SH-SY5Y (cell line): ENCODE results near the gene TP53BP1.
A peak's percentile ranks its signal among the peaks of the same experiment; 100 is the strongest.

Source experiments
- GATA2 ChIP-seq: IDR thresholded peaks from 2 replicates; pipeline ENCODE4 v1.6.1; 2011; ENCODE audit warnings: mild to moderate bottlenecking, low read depth, low read length
- GATA3 ChIP-seq: IDR thresholded peaks from 2 replicates; pipeline ENCODE4 v1.6.1; 2011; ENCODE audit warnings: low read depth, mild to moderate bottlenecking, low read length, moderate library complexity

TP53BP1 gene

GRCh38 chr15:43526261-43526930, 33.4 kb upstream of the TP53BP1 start:
- TF ChIP-seq GATA3 = no peak
- no peak for TF ChIP-seq GATA2

DNA sequence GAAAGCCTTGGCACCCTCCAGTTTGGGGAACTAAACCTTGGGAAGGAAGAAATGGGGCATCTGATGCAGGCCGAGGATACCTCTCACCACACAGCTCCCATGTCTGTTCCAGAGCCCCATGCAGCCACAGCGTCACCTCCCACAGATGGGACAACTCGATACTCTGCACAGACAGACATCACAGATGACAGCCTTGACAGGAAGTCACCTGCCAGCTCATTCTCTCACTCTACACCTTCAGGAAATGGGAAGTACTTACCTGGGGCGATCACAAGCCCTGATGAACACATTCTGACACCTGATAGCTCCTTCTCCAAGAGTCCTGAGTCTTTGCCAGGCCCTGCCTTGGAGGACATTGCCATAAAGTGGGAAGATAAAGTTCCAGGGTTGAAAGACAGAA, 32.2 kb upstream of the TP53BP1 start:
- no peak for TF ChIP-seq GATA2
- TF ChIP-seq GATA3 = no peak

GRCh38 chr15:43524254-43524845, 31.4 kb upstream of the TP53BP1 start:
- TF ChIP-seq GATA2 (no peak), GATA3 (no peak)

GRCh38 chr15:43523646-43524045, 30.7 kb upstream of the TP53BP1 start:
- TF ChIP-seq GATA3 (no peak), GATA2 (no peak)

GRCh38 chr15:43522247-43522646, 29.3 kb upstream of the TP53BP1 start:
- no peak for TF ChIP-seq GATA3
- TF ChIP-seq GATA2 = no peak

- TF ChIP-seq GATA2 = no peak
- no peak for TF ChIP-seq GATA3
Observed at GRCh38 chr15:43521419-43521818, 28.5 kb upstream of the TP53BP1 start.

- TF ChIP-seq GATA2 = no peak
Observed at GRCh38 chr15:43520138-43520537, 27.2 kb upstream of the TP53BP1 start.

- no peak for TF ChIP-seq GATA3
- TF ChIP-seq GATA2 = no peak
Observed at GRCh38 chr15:43519196-43519595, 26.2 kb upstream of the TP53BP1 start.

- TF ChIP-seq GATA2 (no peak), GATA3 (no peak)
Observed at GRCh38 chr15:43518197-43518761, 25.3 kb upstream of the TP53BP1 start.

GRCh38 chr15:43517354-43518196, 24.6 kb upstream of the TP53BP1 start, which contains the start of gene MAP1A:
Gene MAP1A (plus strand): TSS chr15:43517608. CDS start chr15:43521474, 3,866 bp downstream.
- TF ChIP-seq GATA3 = no peak
- peak; percentile 65 for TF ChIP-seq GATA2

DNA sequence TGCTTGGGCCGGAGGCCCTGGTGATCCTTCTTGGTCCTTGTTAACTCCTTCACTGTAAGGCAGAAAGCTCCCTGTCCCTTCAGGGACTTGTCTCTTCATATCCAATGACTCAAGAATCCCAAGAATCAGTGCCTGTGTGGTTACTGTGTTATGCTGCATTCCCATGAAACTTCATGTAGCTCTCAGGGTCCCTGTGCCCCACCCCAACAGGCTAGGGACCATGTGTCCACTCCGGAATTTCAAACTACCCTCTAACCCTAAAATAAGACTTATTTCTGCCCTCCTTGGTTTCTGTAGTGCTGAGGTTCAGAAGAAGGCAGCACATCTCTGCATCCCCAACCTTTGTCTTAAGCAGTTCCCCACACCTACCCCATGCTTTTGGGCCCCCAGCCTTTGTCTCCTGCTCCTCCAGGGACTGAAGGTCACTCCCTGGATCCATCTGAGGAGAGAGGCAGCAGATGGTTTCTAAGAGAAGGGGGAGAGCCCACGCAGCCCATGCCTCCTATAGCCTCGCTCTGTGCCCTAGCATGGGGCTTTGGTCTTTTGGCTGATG, 23.9 kb upstream of the TP53BP1 start:
- TF ChIP-seq GATA3 (no peak), GATA2 (no peak)

DNA sequence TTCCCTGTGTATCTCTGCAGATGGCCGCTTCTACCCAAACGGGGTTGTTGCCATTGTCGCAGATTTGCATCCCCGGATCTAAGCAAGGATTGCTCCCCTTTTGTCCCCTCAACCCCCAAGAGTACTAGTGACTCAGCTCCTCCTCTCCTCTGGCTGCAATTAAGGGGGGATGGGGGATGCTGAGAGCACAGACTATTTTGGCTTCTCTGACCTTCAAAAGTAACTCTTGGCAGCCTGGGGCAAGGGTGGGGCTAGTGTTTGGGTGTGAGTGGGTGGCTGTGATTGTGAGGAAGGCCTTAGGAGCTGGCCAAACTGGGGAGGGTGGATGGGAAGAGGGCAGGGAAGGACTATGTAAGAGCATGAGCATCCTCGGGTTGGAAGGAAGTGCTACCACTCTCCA, 23.2 kb upstream of the TP53BP1 start:
- TF ChIP-seq GATA2 (no peak), GATA3 (no peak)

GRCh38 chr15:43515741-43516140, 22.8 kb upstream of the TP53BP1 start:
- TF ChIP-seq GATA3 (no peak), GATA2 (no peak)
